ENCODE measurements around the gene PPME1. TPM values are rescaled to one million over a fixed set of nuclear protein-coding genes. Genes with fewer than 3 reads are reported as not detected.

PPME1 gene
- total RNA-seq, 1 donor from 2014 or later, result 29.2 TPM

- Histone ChIP-seq H3K9me3 (no peaks in the 10 kb centered on the region), H3K36me3 (no peaks in the 10 kb centered on the region), H3K4me1 (peaks cover 10% of the 10 kb centered on the region), H3K4me3 (no peak overlapping the region), H3K27me3 (no peaks in the 10 kb centered on the region), H3K27ac (no peak overlapping the region)
- intact Hi-C loops (cut with DNase I), result no loop called here
- no peak for DNase-seq (ENCODE audit: extremely low spot score in 2 of 2)
- TF ChIP-seq CTCF (IDR thresholded peaks at IDR 0.05) (no peak), POLR2A (IDR thresholded peaks at IDR 0.05) (no peak), POLR2AphosphoS5 (IDR thresholded peaks at IDR 0.05; ENCODE audit: insufficient read depth in 1 of 2, low read depth in 1 of 2) (no peak)
Observed at GRCh38 chr11:74283580-74284180, 112.6 kb downstream of the PPME1 start.

GRCh38 chr11:74284466-74284865 is 113.4 kb downstream of the PPME1 start:
- DNase-seq (ENCODE audit: extremely low spot score in 2 of 2), result no peak
- peaks cover 4% of the 10 kb centered on the region for H3K4me1 ChIP-seq
- H3K4me3 ChIP-seq, result no peak overlapping the region
- TF ChIP-seq POLR2AphosphoS5 (IDR thresholded peaks at IDR 0.05; ENCODE audit: insufficient read depth in 1 of 2, low read depth in 1 of 2), result no peak
- TF ChIP-seq POLR2A (IDR thresholded peaks at IDR 0.05), result no peak
- TF ChIP-seq CTCF (IDR thresholded peaks at IDR 0.05), result no peak
- no peaks in the 10 kb centered on the region for H3K27me3 ChIP-seq
- no peaks in the 10 kb centered on the region for H3K36me3 ChIP-seq
- intact Hi-C loops (cut with DNase I), result no loop called here
- no peaks in the 10 kb centered on the region for H3K9me3 ChIP-seq
- H3K27ac ChIP-seq, result no peak overlapping the region

GRCh38 chr11:74288161-74288560 is 117.1 kb downstream of the PPME1 start:
- DNase-seq (ENCODE audit: extremely low spot score in 2 of 2), result peak in 1 of 2 donors; percentile 91
- no peaks in the 10 kb centered on the region for H3K36me3 ChIP-seq
- intact Hi-C loops (cut with DNase I), result no loop called here
- H3K27me3 ChIP-seq, result no peaks in the 10 kb centered on the region
- H3K9me3 ChIP-seq, result no peaks in the 10 kb centered on the region
- H3K4me3 ChIP-seq, result no peak overlapping the region
- peak overlapping the region; percentile 33 for H3K27ac ChIP-seq
- H3K4me1 ChIP-seq, result peaks cover 4% of the 10 kb centered on the region
- TF ChIP-seq POLR2AphosphoS5 (IDR thresholded peaks at IDR 0.05; ENCODE audit: insufficient read depth in 1 of 2, low read depth in 1 of 2) (peak; percentile 42 to 55), POLR2A (IDR thresholded peaks at IDR 0.05) (no peak)

DNA sequence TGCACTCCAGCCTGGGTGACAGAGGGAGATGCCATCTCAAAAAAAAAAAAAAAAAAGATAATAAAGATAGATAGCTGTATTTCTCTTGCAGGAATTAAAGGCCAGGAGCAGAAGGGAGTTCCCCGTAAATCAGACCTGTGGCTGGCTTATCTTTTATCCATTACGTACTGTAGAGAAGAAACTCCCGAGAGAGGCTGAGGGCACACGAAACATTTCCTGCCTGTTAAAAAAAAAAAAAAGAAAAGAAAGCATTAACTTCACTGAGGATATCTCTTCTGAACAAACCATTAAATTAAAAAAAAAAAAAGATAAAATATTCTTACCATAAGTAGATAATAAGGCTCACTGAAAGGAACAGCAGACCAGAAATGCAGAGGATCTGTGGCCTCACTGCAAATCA is 117.8 kb downstream of the PPME1 start:
- Histone ChIP-seq H3K27ac (peak overlapping the region; percentile 33), H3K27me3 (no peaks in the 10 kb centered on the region), H3K4me1 (peaks cover 4% of the 10 kb centered on the region), H3K36me3 (no peaks in the 10 kb centered on the region), H3K4me3 (no peak overlapping the region), H3K9me3 (no peaks in the 10 kb centered on the region)
- intact Hi-C loops (cut with DNase I), result no loop called here
- no peak for TF ChIP-seq POLR2AphosphoS5 (IDR thresholded peaks at IDR 0.05; ENCODE audit: insufficient read depth in 1 of 2, low read depth in 1 of 2)
- TF ChIP-seq POLR2A (IDR thresholded peaks at IDR 0.05), result no peak
- TF ChIP-seq CTCF (IDR thresholded peaks at IDR 0.05), result no peak
- no peak for DNase-seq (ENCODE audit: extremely low spot score in 2 of 2)

DNA sequence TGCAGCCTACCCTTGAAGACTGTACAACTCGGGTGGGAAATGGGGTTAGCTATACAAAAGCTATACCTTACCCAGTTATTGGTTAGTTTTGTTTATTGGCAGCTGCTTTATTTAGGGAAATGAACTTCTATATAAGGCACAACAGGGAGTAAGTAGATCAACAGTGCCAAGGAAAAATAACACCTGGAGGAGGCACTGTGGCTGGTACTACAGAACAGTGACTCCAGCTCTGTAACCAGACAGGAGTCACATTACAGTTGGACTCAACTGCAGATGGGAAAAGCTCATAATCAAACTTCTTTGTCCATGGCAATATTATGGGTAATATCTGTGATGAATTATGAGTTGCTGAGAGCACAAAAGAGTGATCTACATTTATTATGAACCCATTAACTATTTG is 126.4 kb downstream of the PPME1 start:
- H3K4me3 ChIP-seq, result no peak overlapping the region
- H3K4me1 ChIP-seq, result no peaks in the 10 kb centered on the region
- intact Hi-C loops (cut with DNase I), result no loop called here
- DNase-seq (ENCODE audit: extremely low spot score in 2 of 2), result no peak
- no peaks in the 10 kb centered on the region for H3K9me3 ChIP-seq
- H3K36me3 ChIP-seq, result no peaks in the 10 kb centered on the region
- H3K27ac ChIP-seq, result no peak overlapping the region
- no peaks in the 10 kb centered on the region for H3K27me3 ChIP-seq
- TF ChIP-seq POLR2A (IDR thresholded peaks at IDR 0.05) (no peak), CTCF (IDR thresholded peaks at IDR 0.05) (no peak), POLR2AphosphoS5 (IDR thresholded peaks at IDR 0.05; ENCODE audit: insufficient read depth in 1 of 2, low read depth in 1 of 2) (no peak)

All from vagina (tissue), 2 donors.